ENCODE results near the gene AGPAT4.

DNA sequence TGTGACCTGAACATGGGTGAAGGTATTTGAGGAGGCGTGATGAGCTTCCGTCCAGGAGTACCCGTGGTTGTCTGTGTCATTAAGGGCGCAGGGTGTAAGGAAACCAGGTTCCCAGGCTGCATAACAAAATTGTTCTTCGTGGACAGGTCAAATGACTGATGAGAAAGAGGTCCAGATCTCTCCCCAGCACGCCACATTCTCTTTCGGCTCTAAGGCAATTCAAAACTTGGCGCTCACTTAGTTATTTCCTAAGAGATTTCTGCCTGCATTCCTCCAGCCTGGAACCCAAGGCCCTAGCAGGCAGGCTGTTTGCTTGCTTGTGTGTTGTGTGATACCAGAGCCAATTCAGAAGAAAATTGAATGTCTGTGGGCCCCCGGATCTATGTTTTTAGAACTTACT is 139.9 kb downstream of the AGPAT4 start:
- TF ChIP-seq EZH2 (IDR thresholded peaks at IDR 0.05) (no peak), POLR2AphosphoS5 (IDR thresholded peaks at IDR 0.05; ENCODE audit: borderline replicate concordance, low read depth, low read length) (no peak), FOXP2 (optimal IDR thresholded peaks at IDR 0.05; ENCODE audit: control extremely low read depth, extremely low read length, insufficient read depth) (no peak)

Measured in SK-N-MC (cell line).